ENCODE measurements around the gene SRGAP2C. TPM values are rescaled to one million over a fixed set of nuclear protein-coding genes. Genes with fewer than 3 reads are reported as not detected.
"Not testable (repeated sequence)": the region's sequence is repeated elsewhere in the genome, so short reads cannot be mapped to it uniquely, and the experiment has no call there.

Gene SRGAP2C
- total RNA-seq, 1 donor from 2014 or later, result 65.3 TPM

GRCh38 chr1:121355711-121356420 lies 171.1 kb downstream of the SRGAP2C start:
- DNase-seq (ENCODE audit: low read depth); H3K79me2 ChIP-seq (ENCODE audit: insufficient read depth, low read length); H3K27ac Mint-ChIP-seq (ENCODE audit: unreplicated experiment); H3K4me1 Mint-ChIP-seq (ENCODE audit: low read depth, unreplicated experiment); H3K4me1 ChIP-seq (ENCODE audit: insufficient read depth, low read length); H4K20me1 ChIP-seq (ENCODE audit: insufficient read depth, low read length); H3K4me3 ChIP-seq (ENCODE audit: insufficient read depth, low read depth, low read length); H3K27me3 Mint-ChIP-seq (ENCODE audit: low read depth, unreplicated experiment); H3K4me3 Mint-ChIP-seq (ENCODE audit: unreplicated experiment); H3K27me3 ChIP-seq (ENCODE audit: insufficient read depth, low read length); H3K9me3 Mint-ChIP-seq (ENCODE audit: unreplicated experiment); H2AFZ ChIP-seq (ENCODE audit: low read depth, low read length); H3K27ac ChIP-seq (ENCODE audit: low read depth, low read length); H3K9me3 ChIP-seq (ENCODE audit: insufficient read depth, low read depth, low read length); FAIRE-seq; H3K36me3 ChIP-seq (ENCODE audit: insufficient read depth, low read length); H3K36me3 Mint-ChIP-seq (ENCODE audit: low read depth, unreplicated experiment); H3K9ac ChIP-seq (ENCODE audit: low read length); H3K4me2 ChIP-seq (ENCODE audit: low read length): not testable (repeated sequence)

- not testable (repeated sequence) for H3K79me2 ChIP-seq (ENCODE audit: insufficient read depth, low read length); H3K9me3 ChIP-seq (ENCODE audit: insufficient read depth, low read depth, low read length); H3K27me3 ChIP-seq (ENCODE audit: insufficient read depth, low read length); H3K27ac ChIP-seq (ENCODE audit: low read depth, low read length); H2AFZ ChIP-seq (ENCODE audit: low read depth, low read length); H3K4me3 Mint-ChIP-seq (ENCODE audit: unreplicated experiment); H3K36me3 ChIP-seq (ENCODE audit: insufficient read depth, low read length); H3K36me3 Mint-ChIP-seq (ENCODE audit: low read depth, unreplicated experiment); H3K9ac ChIP-seq (ENCODE audit: low read length); H3K4me1 Mint-ChIP-seq (ENCODE audit: low read depth, unreplicated experiment); H3K27ac Mint-ChIP-seq (ENCODE audit: unreplicated experiment); H3K4me3 ChIP-seq (ENCODE audit: insufficient read depth, low read depth, low read length); H4K20me1 ChIP-seq (ENCODE audit: insufficient read depth, low read length); FAIRE-seq; DNase-seq (ENCODE audit: low read depth); H3K4me2 ChIP-seq (ENCODE audit: low read length); H3K27me3 Mint-ChIP-seq (ENCODE audit: low read depth, unreplicated experiment); H3K4me1 ChIP-seq (ENCODE audit: insufficient read depth, low read length); H3K9me3 Mint-ChIP-seq (ENCODE audit: unreplicated experiment)
Measured at GRCh38 chr1:121356819-121357218, 172.0 kb downstream of the SRGAP2C start.

DNA sequence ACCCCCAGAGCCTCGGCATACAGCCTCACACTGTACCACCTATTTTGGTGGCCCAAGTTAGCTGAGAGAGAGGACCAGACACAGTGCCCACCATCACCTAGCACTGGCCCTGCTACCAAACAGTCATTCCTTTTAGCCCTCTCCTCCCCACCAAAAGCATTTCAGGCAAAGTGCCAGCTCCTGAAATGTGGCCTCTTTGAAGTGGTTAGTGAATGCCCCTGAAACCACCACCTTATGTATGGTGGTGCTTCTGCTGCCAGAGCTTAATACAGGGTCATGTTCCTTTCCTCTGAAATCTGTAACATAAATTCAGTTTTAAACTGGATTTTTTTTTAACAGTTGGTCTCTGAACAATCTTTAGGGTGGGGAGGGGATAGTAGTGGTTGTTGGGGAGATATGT lies 175.8 kb downstream of the SRGAP2C start:
- H3K4me2 ChIP-seq (ENCODE audit: low read length); H3K36me3 ChIP-seq (ENCODE audit: insufficient read depth, low read length); H3K79me2 ChIP-seq (ENCODE audit: insufficient read depth, low read length); H3K27me3 Mint-ChIP-seq (ENCODE audit: low read depth, unreplicated experiment); H3K9me3 ChIP-seq (ENCODE audit: insufficient read depth, low read depth, low read length); H3K4me3 ChIP-seq (ENCODE audit: insufficient read depth, low read depth, low read length); H3K9ac ChIP-seq (ENCODE audit: low read length); FAIRE-seq; H4K20me1 ChIP-seq (ENCODE audit: insufficient read depth, low read length); H3K4me1 ChIP-seq (ENCODE audit: insufficient read depth, low read length); H3K27me3 ChIP-seq (ENCODE audit: insufficient read depth, low read length); H3K27ac ChIP-seq (ENCODE audit: low read depth, low read length); H3K4me1 Mint-ChIP-seq (ENCODE audit: low read depth, unreplicated experiment); H3K4me3 Mint-ChIP-seq (ENCODE audit: unreplicated experiment); DNase-seq (ENCODE audit: low read depth); H3K27ac Mint-ChIP-seq (ENCODE audit: unreplicated experiment); H3K9me3 Mint-ChIP-seq (ENCODE audit: unreplicated experiment); H3K36me3 Mint-ChIP-seq (ENCODE audit: low read depth, unreplicated experiment); H2AFZ ChIP-seq (ENCODE audit: low read depth, low read length): not testable (repeated sequence)

- not testable (repeated sequence) for FAIRE-seq; H3K79me2 ChIP-seq (ENCODE audit: insufficient read depth, low read length); H3K9ac ChIP-seq (ENCODE audit: low read length); DNase-seq (ENCODE audit: low read depth); H3K36me3 Mint-ChIP-seq (ENCODE audit: low read depth, unreplicated experiment); H3K9me3 Mint-ChIP-seq (ENCODE audit: unreplicated experiment); H3K4me1 ChIP-seq (ENCODE audit: insufficient read depth, low read length); H3K4me1 Mint-ChIP-seq (ENCODE audit: low read depth, unreplicated experiment); H3K36me3 ChIP-seq (ENCODE audit: insufficient read depth, low read length); H3K9me3 ChIP-seq (ENCODE audit: insufficient read depth, low read depth, low read length); H2AFZ ChIP-seq (ENCODE audit: low read depth, low read length); H4K20me1 ChIP-seq (ENCODE audit: insufficient read depth, low read length); H3K27ac Mint-ChIP-seq (ENCODE audit: unreplicated experiment); H3K4me3 Mint-ChIP-seq (ENCODE audit: unreplicated experiment); H3K27me3 Mint-ChIP-seq (ENCODE audit: low read depth, unreplicated experiment); H3K4me2 ChIP-seq (ENCODE audit: low read length); H3K27me3 ChIP-seq (ENCODE audit: insufficient read depth, low read length); H3K4me3 ChIP-seq (ENCODE audit: insufficient read depth, low read depth, low read length); H3K27ac ChIP-seq (ENCODE audit: low read depth, low read length)
Measured at GRCh38 chr1:121361451-121362233, 176.9 kb downstream of the SRGAP2C start.

GRCh38 chr1:121362234-121362883 lies 177.6 kb downstream of the SRGAP2C start:
- H3K36me3 Mint-ChIP-seq (ENCODE audit: low read depth, unreplicated experiment); H4K20me1 ChIP-seq (ENCODE audit: insufficient read depth, low read length); H3K4me3 Mint-ChIP-seq (ENCODE audit: unreplicated experiment); H3K4me1 ChIP-seq (ENCODE audit: insufficient read depth, low read length); DNase-seq (ENCODE audit: low read depth); H3K79me2 ChIP-seq (ENCODE audit: insufficient read depth, low read length); H3K27me3 Mint-ChIP-seq (ENCODE audit: low read depth, unreplicated experiment); H2AFZ ChIP-seq (ENCODE audit: low read depth, low read length); H3K9me3 ChIP-seq (ENCODE audit: insufficient read depth, low read depth, low read length); H3K9ac ChIP-seq (ENCODE audit: low read length); H3K4me2 ChIP-seq (ENCODE audit: low read length); FAIRE-seq; H3K27me3 ChIP-seq (ENCODE audit: insufficient read depth, low read length); H3K4me1 Mint-ChIP-seq (ENCODE audit: low read depth, unreplicated experiment); H3K27ac ChIP-seq (ENCODE audit: low read depth, low read length); H3K9me3 Mint-ChIP-seq (ENCODE audit: unreplicated experiment); H3K36me3 ChIP-seq (ENCODE audit: insufficient read depth, low read length); H3K4me3 ChIP-seq (ENCODE audit: insufficient read depth, low read depth, low read length): not testable (repeated sequence)
- H3K27ac Mint-ChIP-seq (ENCODE audit: unreplicated experiment), result peak overlapping the region; percentile 84

- H3K4me1 Mint-ChIP-seq (ENCODE audit: low read depth, unreplicated experiment); H3K79me2 ChIP-seq (ENCODE audit: insufficient read depth, low read length); H3K9me3 ChIP-seq (ENCODE audit: insufficient read depth, low read depth, low read length); DNase-seq (ENCODE audit: low read depth); H3K4me3 ChIP-seq (ENCODE audit: insufficient read depth, low read depth, low read length); H3K27me3 Mint-ChIP-seq (ENCODE audit: low read depth, unreplicated experiment); H3K9ac ChIP-seq (ENCODE audit: low read length); H2AFZ ChIP-seq (ENCODE audit: low read depth, low read length); H3K4me3 Mint-ChIP-seq (ENCODE audit: unreplicated experiment); H3K9me3 Mint-ChIP-seq (ENCODE audit: unreplicated experiment); FAIRE-seq; H3K36me3 Mint-ChIP-seq (ENCODE audit: low read depth, unreplicated experiment); H4K20me1 ChIP-seq (ENCODE audit: insufficient read depth, low read length); H3K36me3 ChIP-seq (ENCODE audit: insufficient read depth, low read length); H3K4me1 ChIP-seq (ENCODE audit: insufficient read depth, low read length); H3K4me2 ChIP-seq (ENCODE audit: low read length); H3K27me3 ChIP-seq (ENCODE audit: insufficient read depth, low read length); H3K27ac ChIP-seq (ENCODE audit: low read depth, low read length); H3K27ac Mint-ChIP-seq (ENCODE audit: unreplicated experiment): not testable (repeated sequence)
Measured at GRCh38 chr1:121365316-121365715, 180.5 kb downstream of the SRGAP2C start.
